Neutrophil (primary cell): ENCODE measurements around the gene ZFAND6.

Experiments used
- H3K27ac ChIP-seq: fragments of 200-600 bp; sonication (generic); 2 replicates; pipeline ENCODE4 v1.5.1; 2016; ENCODE audit warnings: mild to moderate bottlenecking, moderate library complexity
- H3K27me3 ChIP-seq: fragments of 200-600 bp; sonication (generic); 2 replicates; pipeline ENCODE4 v1.6.0; 2016; ENCODE audit warnings: mild to moderate bottlenecking
- H3K36me3 ChIP-seq: fragments of 200-600 bp; sonication (generic); 2 replicates; pipeline ENCODE4 v1.5.1; 2017
- H3K4me1 ChIP-seq, 2 experiments: fragments of 200-600 bp in 1 of 2; sonication (generic) in 1 of 2; 1 replicate in 1 of 2; 2 replicates in 1 of 2; pipeline versions ENCODE4 v1.5.1 to v1.6.1; 2013 to 2016; ENCODE audit warnings: low read depth in 1 of 2, low read length in 1 of 2, mild to moderate bottlenecking in 1 of 2, moderate library complexity in 1 of 2; ENCODE audit not compliant: control insufficient read depth in 1 of 2, insufficient read depth in 1 of 2
- H3K4me3 ChIP-seq, 2 experiments: fragments of 200-600 bp in 1 of 2; sonication (generic) in 1 of 2; 1 replicate in 1 of 2; 2 replicates in 1 of 2; pipeline ENCODE4 v1.5.1; 2013 to 2016; ENCODE audit warnings: low read depth in 1 of 2, low read length in 1 of 2, mild to moderate bottlenecking in 1 of 2, moderate library complexity in 1 of 2
- H3K9me3 ChIP-seq: fragments of 200-600 bp; sonication (generic); 2 replicates; pipeline ENCODE4 v1.5.1; 2016
- TF ChIP-seq, protein P1 (sequence below): fragments of 200-600 bp; sonication (generic); IDR thresholded peaks from 2 replicates; pipeline ENCODE4 v1.5.1; 2016; ENCODE audit warnings: antibody characterized with exemption

The ZFAND6 gene

DNA sequence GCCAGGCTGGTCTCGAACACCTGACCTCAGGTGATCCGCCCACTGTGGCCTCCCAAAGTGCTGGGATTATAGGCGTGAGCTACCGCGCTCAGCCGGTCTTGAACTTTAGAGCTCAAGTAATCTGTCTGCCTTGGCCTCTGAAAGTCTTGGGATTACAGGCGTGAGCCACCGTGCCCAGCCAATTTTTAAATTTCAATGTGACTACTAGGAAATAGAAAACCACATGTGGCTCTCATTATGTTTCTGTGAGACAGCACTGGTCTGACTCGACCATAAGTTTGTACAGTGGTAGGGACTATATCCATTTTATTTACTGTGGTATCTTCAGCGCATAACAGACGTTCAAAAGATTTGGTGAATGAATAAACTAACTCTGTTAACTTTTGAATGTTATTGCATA is 9.1 kb downstream of the ZFAND6 start:
- Histone ChIP-seq H3K27ac (no peak overlapping the region), H3K27me3 (no peaks in the 10 kb centered on the region), H3K4me1 (peaks cover 22 to 28% of the 10 kb centered on the region in 2 experiments), H3K9me3 (no peaks in the 10 kb centered on the region), H3K36me3 (no peaks in the 10 kb centered on the region), H3K4me3 (no peak overlapping the region)
- TF ChIP-seq, protein P1, sequence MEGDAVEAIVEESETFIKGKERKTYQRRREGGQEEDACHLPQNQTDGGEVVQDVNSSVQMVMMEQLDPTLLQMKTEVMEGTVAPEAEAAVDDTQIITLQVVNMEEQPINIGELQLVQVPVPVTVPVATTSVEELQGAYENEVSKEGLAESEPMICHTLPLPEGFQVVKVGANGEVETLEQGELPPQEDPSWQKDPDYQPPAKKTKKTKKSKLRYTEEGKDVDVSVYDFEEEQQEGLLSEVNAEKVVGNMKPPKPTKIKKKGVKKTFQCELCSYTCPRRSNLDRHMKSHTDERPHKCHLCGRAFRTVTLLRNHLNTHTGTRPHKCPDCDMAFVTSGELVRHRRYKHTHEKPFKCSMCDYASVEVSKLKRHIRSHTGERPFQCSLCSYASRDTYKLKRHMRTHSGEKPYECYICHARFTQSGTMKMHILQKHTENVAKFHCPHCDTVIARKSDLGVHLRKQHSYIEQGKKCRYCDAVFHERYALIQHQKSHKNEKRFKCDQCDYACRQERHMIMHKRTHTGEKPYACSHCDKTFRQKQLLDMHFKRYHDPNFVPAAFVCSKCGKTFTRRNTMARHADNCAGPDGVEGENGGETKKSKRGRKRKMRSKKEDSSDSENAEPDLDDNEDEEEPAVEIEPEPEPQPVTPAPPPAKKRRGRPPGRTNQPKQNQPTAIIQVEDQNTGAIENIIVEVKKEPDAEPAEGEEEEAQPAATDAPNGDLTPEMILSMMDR: no peak

DNA sequence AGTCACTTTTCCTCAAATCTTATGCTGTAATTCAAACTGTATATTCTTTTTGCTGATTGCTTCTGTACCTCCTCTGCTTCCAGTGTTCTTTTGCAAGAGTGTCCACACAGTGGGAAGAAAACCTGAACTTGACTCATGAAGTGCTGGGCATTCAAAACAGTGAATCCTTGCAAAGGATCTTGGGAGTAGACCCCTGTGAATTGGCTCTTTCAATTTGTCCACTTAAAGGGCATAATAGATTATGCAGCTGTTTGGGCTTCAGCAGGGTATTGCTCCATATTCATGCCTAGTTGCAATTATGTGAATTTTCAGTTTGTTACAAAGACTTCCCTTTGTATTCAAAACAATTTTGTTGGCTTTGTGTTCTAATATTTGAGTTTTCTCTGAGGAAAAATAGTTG is 11.4 kb downstream of the ZFAND6 start:
- Histone ChIP-seq H3K27ac (peak overlapping the region; percentile 18), H3K4me3 (no peak overlapping the region), H3K4me1 (peaks cover 22 to 28% of the 10 kb centered on the region in 2 experiments), H3K9me3 (no peaks in the 10 kb centered on the region), H3K27me3 (no peaks in the 10 kb centered on the region), H3K36me3 (no peaks in the 10 kb centered on the region)
- TF ChIP-seq, protein P1: no peak

DNA sequence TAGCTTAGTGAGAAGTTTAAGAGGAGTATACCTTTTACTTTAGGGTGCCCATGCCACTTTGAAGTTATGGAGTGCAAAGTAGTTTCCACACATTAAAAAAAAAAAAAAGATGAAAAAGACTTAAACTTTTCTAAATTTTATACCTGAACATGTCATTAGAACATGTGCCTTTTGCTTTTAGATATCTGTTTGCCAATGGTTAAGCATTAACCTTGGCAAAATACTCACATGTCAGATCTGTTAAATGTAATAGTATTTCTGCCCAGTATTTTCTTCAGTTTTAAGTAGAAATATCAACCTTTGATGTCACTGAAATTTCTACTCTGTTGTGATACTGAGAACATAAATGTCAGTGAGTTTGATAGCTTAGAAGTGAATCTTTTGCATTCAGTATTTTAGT is 12.2 kb downstream of the ZFAND6 start:
- TF ChIP-seq, protein P1: no peak
- Histone ChIP-seq H3K9me3 (no peaks in the 10 kb centered on the region), H3K4me3 (no peak overlapping the region), H3K36me3 (no peaks in the 10 kb centered on the region), H3K4me1 (peaks cover 22 to 28% of the 10 kb centered on the region in 2 experiments), H3K27ac (peak overlapping the region; percentile 46), H3K27me3 (no peaks in the 10 kb centered on the region)

DNA sequence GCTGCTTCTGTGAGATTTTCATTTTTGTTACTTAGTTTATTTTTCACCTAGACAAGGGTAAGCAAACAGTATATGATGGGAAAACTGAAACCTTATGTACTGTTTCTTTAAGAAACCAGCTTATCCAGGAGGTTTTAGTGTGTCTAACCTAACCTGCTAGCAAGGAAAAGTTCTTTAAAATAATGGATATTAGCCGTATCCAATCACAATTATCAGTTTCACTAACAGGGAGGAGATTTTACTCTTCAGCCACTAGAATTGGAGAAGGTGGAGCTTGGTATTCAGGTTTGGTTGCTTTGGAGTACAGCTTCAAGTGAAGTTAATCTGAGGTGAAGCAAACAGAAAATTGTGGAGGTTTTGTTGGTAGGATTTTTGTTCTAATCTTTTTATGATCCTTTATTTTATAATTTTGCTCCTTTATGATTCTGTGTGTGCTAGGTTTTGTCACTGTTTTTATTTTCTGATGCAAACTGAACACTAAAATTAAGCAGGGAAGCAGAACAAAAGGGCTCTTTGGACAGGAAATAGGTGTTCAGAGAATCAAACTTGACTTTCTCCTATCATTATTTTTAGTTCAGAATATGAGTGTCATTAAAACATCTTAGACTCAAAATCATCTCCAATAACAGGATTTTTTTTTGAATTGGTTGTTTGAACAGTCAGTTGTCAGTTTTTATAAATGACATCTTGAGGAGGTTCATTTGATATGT is 13.0 kb downstream of the ZFAND6 start:
- no peak overlapping the region for H3K4me3 ChIP-seq
- no peaks in the 10 kb centered on the region for H3K9me3 ChIP-seq
- TF ChIP-seq, protein P1: no peak
- peaks cover 22 to 28% of the 10 kb centered on the region in 2 experiments for H3K4me1 ChIP-seq
- H3K36me3 ChIP-seq: no peaks in the 10 kb centered on the region
- H3K27ac ChIP-seq: peak overlapping the region; percentile 46
- no peaks in the 10 kb centered on the region for H3K27me3 ChIP-seq

DNA sequence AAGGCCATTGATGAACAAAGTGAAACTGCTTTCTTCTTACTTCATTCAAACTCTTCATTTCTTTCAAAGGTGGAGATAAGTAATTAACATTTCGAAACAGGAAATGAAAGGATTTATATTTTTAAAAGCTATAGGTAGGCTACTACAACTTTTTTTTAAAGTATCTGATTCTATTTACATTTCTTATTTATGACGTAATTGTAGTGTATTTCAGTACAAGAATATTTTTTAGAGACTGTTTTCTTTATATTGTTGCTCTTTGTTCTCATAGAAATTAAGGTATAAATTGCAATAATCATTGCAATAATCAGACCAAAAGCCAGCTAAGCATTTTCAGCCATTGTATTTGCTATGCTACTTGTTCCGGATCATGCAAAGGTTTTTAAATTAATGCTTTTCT is 13.7 kb downstream of the ZFAND6 start:
- no peak overlapping the region for H3K4me3 ChIP-seq
- H3K9me3 ChIP-seq: no peaks in the 10 kb centered on the region
- no peaks in the 10 kb centered on the region for H3K36me3 ChIP-seq
- no peak overlapping the region for H3K27ac ChIP-seq
- peaks cover 22 to 28% of the 10 kb centered on the region in 2 experiments for H3K4me1 ChIP-seq
- H3K27me3 ChIP-seq: no peaks in the 10 kb centered on the region
- TF ChIP-seq, protein P1: no peak
